GM19043 (cell line): ENCODE measurements around the gene PDZD2.
"Not testable (repeated sequence)": the region's sequence is repeated elsewhere in the genome, so short reads cannot be mapped to it uniquely, and the experiment has no call there.

Source experiments
- ATAC-seq: cut with Tn5 transposase; IDR thresholded peaks from one replicate; pipeline ENCODE4 v1.9.1; 2021; ENCODE audit warnings: low read depth; ENCODE audit not compliant: unreplicated experiment

The PDZD2 gene

DNA sequence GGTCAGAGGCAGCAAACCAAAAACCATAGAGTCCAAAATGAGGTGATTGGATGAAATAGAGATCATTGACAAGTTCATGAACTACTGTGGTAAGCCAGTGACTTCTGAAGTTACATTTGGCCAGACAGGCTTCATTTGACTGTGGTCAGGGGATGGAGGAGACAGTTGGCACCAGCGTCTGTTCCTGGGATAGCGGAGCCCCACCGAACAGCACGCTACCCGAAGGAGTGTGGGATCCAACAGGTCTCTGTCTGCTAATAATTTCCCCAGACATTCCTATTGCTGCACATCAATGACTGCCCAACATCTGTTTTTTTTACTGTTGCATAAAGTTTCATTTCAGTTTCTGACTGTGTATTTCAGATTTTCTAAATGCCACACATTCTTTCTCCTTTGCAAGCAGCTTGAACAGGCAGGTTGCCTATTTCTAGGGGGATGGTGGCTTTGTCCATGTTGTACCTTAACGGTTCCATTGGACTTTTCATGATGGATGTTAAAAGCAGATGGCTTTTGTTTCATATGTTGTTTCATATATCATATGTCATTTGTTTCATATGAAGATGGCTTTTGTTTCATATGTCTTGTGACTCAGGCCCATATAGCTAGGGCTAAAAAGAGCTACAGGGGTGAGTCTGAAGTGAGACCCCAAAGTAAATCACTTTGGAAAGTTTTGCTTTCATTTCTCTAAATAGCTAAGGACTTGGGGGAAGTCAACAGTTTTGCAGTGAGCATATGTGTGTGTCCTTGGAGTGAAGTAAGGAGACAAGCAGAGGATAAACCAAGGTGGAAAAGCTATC lies 354.4 kb downstream of the PDZD2 start:
- peak; percentile 36 for ATAC-seq

- peak; percentile 81 for ATAC-seq
Observed at GRCh38 chr5:31995006-31995405, 356.1 kb downstream of the PDZD2 start.

GRCh38 chr5:31995714-31996113 lies 356.8 kb downstream of the PDZD2 start:
- no peak for ATAC-seq

- no peak for ATAC-seq
Observed at GRCh38 chr5:31996909-31997308, 358.0 kb downstream of the PDZD2 start.

GRCh38 chr5:31999470-31999869 lies 360.5 kb downstream of the PDZD2 start:
- no peak for ATAC-seq

- ATAC-seq = no peak
Observed at GRCh38 chr5:32000731-32001130, 361.8 kb downstream of the PDZD2 start.

- no peak for ATAC-seq
Observed at GRCh38 chr5:32001284-32001683, 362.4 kb downstream of the PDZD2 start.

GRCh38 chr5:32001707-32002106 lies 362.8 kb downstream of the PDZD2 start:
- ATAC-seq = no peak

GRCh38 chr5:32002755-32003154 lies 363.8 kb downstream of the PDZD2 start:
- ATAC-seq = no peak

DNA sequence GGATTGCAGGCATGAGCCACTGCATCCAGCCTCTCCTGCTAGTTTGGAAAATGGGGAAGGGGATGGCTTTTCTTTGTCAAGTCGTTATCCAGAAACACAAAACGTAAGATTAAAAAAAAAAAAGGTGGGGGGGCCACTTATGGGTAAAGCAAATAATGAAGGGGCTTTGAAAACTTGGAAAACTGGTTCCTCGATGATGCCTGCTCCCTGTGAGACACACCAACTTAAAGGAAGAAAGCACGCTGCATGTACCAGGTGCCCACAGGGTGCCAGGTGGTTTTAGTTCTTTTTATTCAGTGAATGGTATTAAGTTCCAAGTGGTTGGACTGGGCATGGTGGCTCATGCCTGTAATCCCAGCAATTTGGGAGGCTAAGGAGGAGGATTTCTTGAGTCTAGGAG lies 365.1 kb downstream of the PDZD2 start:
- peak; percentile 15 for ATAC-seq

DNA sequence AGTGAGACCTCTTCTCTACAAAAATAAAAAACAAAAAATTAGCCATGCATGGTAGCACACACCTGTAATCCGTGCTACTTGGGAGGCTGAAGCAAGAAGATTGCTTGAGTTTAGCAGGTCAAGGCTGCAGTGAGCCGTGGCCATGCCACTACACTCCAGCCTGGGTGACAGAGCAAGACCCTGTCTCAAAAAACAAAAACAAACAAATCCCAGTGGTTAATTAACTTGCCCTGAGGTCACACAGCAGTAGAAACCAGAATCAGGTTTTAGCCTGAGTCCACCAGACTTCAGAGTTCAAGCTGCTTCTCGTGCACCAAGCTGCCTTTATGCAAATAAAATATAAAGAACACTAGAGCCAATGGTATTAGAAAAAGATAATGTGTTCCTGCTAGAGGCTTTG lies 365.5 kb downstream of the PDZD2 start:
- ATAC-seq = peak; percentile 83

DNA sequence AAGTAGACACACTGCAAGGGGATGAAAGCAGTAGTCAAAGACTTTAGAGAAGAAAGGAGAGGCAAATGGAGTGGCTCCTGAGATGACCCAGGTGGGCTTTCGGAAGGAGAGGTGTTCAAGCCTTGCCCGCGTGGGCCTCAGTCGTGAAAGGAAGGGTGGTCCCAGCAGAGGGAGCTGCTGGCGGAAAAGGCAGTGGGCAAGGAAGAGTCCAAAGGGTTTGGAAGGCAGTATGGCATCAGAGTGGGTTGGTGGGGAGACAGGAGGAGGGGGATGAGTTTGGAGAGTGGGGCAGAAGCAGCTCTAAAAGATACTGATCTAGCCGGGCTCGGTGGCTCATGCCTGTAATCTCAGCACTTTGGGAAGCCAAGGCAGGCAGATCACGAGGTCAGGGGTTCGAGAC lies 369.8 kb downstream of the PDZD2 start:
- no peak for ATAC-seq

- no peak for ATAC-seq
Observed at GRCh38 chr5:32013658-32014057, 374.7 kb downstream of the PDZD2 start.

DNA sequence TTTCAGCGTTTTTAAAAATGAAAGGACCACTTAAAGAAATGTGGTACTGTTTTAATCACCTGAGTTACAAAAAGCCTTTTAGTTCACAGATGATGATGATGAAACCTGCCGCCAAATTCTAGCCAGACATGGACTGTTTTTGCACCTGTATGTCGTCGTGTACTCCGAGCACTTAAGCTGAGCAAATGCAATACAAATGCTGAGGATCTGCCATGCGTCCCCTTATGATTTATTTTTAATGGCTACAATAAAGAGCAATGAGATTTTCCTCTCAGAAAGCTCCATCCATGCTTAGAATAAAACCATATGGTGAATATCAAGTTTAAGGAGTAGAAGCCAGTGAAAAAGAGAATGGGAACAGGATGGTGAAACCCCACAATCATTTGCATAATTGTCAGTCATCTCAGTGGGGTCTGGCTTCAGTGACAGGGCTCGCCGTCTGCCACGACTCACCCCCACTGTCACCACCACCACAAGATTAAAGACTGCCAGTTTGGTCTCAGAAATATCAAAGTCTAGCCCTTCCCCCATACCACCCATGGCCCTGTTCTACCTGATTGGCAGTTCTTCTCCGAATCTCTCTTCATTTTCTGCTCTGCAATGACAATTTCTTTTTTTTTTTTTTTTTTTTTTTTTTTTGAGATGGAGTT lies 375.3 kb downstream of the PDZD2 start:
- no peak for ATAC-seq

GRCh38 chr5:32015262-32015661 lies 376.3 kb downstream of the PDZD2 start:
- ATAC-seq = not testable (repeated sequence)

- no peak for ATAC-seq
Observed at GRCh38 chr5:32017692-32018367, 378.9 kb downstream of the PDZD2 start.

DNA sequence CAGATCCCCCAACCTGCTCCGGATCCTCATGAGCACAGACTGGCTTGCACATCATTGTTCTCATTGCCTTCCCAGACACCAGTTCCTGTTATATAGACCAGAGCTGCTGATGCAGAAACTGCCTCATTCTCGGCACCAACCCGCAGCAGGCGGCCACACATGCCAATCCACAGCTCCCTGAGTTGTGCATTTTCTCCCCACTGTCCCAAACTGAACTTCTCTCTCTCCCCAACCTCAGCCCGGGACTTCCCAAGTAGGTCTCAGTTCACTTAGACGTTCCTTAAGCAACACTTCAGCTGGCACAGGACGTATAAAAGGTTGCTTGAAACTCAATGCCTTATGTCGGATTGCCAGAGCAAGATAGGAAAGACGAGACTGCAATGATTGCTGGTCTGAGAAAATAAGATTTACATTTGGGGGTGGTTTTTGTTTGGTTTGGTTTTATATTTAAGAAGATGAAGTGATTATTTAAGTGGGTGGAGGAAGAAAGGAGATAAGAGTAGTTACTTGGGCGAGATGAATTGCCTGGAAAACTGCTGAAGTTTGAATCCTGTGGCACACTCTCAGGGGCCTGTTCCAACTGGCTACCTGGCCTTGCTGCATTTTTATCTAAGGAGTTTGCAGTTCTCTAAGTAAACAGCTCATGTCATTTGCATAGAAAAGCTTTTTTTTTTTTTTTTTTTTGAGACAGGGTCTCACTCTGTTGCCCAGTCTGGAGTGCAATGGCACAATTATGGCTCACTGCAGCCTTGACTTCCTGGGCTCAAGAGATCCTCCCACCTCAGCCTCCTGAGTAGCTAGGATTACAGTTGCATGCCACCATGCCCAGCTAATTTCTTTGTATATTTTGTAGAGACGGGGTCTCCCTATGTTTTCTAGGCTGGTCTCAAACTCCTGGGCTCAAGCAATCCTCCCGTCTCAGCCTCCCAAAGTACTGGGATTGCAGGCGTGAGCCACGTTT lies 379.8 kb downstream of the PDZD2 start:
- ATAC-seq = no peak

DNA sequence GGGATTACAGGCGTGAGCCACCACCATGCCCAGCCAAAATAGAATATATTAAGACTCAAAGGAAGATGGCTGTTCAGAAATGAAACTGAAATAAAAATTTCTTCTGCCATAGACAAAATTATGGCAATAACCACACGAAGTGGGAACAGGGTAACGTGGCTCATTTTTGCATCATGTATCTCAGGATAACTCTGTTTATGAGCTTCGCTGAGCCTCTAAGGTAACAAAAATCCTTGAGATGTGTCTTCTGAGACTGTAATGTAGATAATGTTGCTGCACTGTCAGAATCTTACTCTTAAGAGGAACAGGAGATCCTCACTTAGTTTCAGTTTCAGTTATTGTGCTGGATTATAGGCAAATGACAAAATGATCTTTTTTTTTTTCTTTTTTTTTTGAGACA lies 381.3 kb downstream of the PDZD2 start:
- ATAC-seq = peak; percentile 86

- no peak for ATAC-seq
Observed at GRCh38 chr5:32020946-32021345, 382.0 kb downstream of the PDZD2 start.

DNA sequence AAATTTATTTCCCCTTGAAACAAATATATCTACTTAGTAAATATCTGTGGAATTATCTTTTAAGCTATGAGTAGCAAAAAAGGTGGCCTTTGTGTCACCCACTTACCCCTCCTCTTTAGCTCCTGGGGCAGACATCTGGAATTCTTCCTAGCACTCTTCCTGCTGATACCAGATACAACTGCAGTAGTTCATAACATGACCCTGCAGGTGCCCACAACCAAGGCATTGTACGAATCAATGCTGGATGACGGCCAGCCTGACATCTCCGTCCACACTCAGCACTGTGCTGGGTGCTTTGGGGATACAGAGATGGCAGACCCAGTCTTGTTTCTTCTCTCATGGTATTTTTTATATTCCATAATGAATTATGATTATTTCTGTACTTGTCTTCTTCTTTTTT lies 382.8 kb downstream of the PDZD2 start:
- no peak for ATAC-seq
